DOHH2 (cell line): ENCODE measurements around the gene FAM171A1.
"Not testable (repeated sequence)": the region's sequence is repeated elsewhere in the genome, so short reads cannot be mapped to it uniquely, and the experiment has no call there.

ENCODE experiments used
- H3F3A ChIP-seq: fragments of 200-600 bp; sonication (generic), shearing (Covaris generic); 2 replicates; pipeline ENCODE4 v1.6.0; 2016; ENCODE audit warnings: antibody characterized with exemption, mild to moderate bottlenecking; ENCODE audit not compliant: control insufficient read depth, insufficient read depth
- H3K27ac ChIP-seq: fragments of 200-600 bp; sonication (generic); 2 replicates; pipeline ENCODE4 v1.5.1; 2014; ENCODE audit warnings: low read depth, mild to moderate bottlenecking, low read length, moderate library complexity
- H3K27me3 ChIP-seq: fragments of 200-600 bp; sonication (generic); 2 replicates; pipeline ENCODE4 v1.6.1; 2014; ENCODE audit warnings: mild to moderate bottlenecking, low read length, mixed read lengths; ENCODE audit not compliant: control insufficient read depth
- H3K36me3 ChIP-seq: fragments of 200-600 bp; sonication (generic); 2 replicates; pipeline ENCODE4 v1.6.1; 2014; ENCODE audit warnings: mild to moderate bottlenecking, low read length, moderate library complexity, mixed read lengths; ENCODE audit not compliant: control insufficient read depth
- H3K4me1 ChIP-seq: fragments of 200-600 bp; sonication (generic); 2 replicates; pipeline ENCODE4 v1.6.1; 2014; ENCODE audit warnings: mild to moderate bottlenecking, low read length, mixed read lengths; ENCODE audit not compliant: control insufficient read depth
- H3K4me2 ChIP-seq: fragments of 200-600 bp; sonication (generic); 2 replicates; pipeline ENCODE4 v1.6.0; 2014; ENCODE audit warnings: mild to moderate bottlenecking, low read length, moderate library complexity
- H3K4me3 ChIP-seq: fragments of 200-600 bp; sonication (generic); 2 replicates; pipeline ENCODE4 v1.5.1; 2014; ENCODE audit warnings: mild to moderate bottlenecking, low read length, mixed read lengths
- H3K79me2 ChIP-seq: fragments of 200-600 bp; sonication (generic); 2 replicates; pipeline ENCODE4 v1.6.1; 2014; ENCODE audit warnings: mild to moderate bottlenecking, low read length, mixed read lengths; ENCODE audit not compliant: control insufficient read depth
- H3K9me2 ChIP-seq: fragments of 200-600 bp; sonication (generic); replicated peaks from 2 replicates; pipeline ENCODE4 v1.6.1; 2014; ENCODE audit warnings: mild to moderate bottlenecking, low read length, mixed read lengths; ENCODE audit not compliant: control insufficient read depth
- H3K9me3 ChIP-seq: fragments of 200-600 bp; sonication (generic); 2 replicates; pipeline ENCODE4 v1.6.1; 2014; ENCODE audit warnings: antibody characterized with exemption, low read length, mixed read lengths; ENCODE audit not compliant: control insufficient read depth, insufficient read depth
- H4K20me1 ChIP-seq: fragments of 200-600 bp; sonication (generic); 2 replicates; pipeline ENCODE4 v1.6.0; 2014; ENCODE audit warnings: low read depth, mild to moderate bottlenecking, antibody characterized with exemption, low read length, moderate library complexity; ENCODE audit not compliant: control insufficient read depth, insufficient read depth
- EZH2phosphoT487 ChIP-seq: fragments of 200-600 bp; sonication (generic); IDR thresholded peaks from 2 replicates; pipeline ENCODE4 v1.6.1; 2017; ENCODE audit warnings: borderline replicate concordance, mild to moderate bottlenecking, antibody characterized with exemption, low read length, moderate library complexity, mixed read lengths
- TF ChIP-seq, protein P1 (sequence below): fragments of 200-600 bp; sonication (generic); IDR thresholded peaks from one replicate; pipeline ENCODE4 v1.5.1; 2014; ENCODE audit warnings: antibody characterized with exemption, mild to moderate bottlenecking, low read depth, low read length; ENCODE audit not compliant: poor library complexity, severe bottlenecking

The FAM171A1 gene

DNA sequence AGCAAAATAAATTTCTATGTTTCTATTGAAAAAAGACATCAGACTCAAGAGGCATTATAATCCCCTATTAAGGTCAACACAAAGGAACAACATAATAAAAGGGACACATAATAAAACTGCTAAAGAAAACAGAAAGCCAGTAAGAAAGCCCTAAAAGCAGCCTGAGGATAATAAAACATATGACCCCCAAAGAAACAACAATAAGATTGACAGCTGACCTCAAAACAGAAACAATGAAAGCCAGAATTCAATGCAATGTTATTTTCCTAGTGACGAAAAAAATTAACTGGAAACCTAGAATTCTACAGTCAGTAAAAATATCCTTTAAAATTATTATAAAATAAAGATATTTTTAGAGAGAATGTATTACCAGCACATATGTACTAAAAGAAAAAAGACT is 44.9 kb upstream of the FAM171A1 start:
- Histone ChIP-seq H3K4me3 (no peak overlapping the region), H4K20me1 (no peaks in the 10 kb centered on the region), H3K36me3 (no peaks in the 10 kb centered on the region), H3K9me3 (no peaks in the 10 kb centered on the region), H3K4me2 (no peak overlapping the region), H3K9me2 (no peaks in the 10 kb centered on the region), H3K4me1 (no peaks in the 10 kb centered on the region), H3K79me2 (no peaks in the 10 kb centered on the region), H3K27ac (no peak overlapping the region), H3F3A (no peaks in the 10 kb centered on the region), H3K27me3 (no peaks in the 10 kb centered on the region)
- TF ChIP-seq EZH2phosphoT487: no peak
- TF ChIP-seq, protein P1, sequence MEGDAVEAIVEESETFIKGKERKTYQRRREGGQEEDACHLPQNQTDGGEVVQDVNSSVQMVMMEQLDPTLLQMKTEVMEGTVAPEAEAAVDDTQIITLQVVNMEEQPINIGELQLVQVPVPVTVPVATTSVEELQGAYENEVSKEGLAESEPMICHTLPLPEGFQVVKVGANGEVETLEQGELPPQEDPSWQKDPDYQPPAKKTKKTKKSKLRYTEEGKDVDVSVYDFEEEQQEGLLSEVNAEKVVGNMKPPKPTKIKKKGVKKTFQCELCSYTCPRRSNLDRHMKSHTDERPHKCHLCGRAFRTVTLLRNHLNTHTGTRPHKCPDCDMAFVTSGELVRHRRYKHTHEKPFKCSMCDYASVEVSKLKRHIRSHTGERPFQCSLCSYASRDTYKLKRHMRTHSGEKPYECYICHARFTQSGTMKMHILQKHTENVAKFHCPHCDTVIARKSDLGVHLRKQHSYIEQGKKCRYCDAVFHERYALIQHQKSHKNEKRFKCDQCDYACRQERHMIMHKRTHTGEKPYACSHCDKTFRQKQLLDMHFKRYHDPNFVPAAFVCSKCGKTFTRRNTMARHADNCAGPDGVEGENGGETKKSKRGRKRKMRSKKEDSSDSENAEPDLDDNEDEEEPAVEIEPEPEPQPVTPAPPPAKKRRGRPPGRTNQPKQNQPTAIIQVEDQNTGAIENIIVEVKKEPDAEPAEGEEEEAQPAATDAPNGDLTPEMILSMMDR: no peak

DNA sequence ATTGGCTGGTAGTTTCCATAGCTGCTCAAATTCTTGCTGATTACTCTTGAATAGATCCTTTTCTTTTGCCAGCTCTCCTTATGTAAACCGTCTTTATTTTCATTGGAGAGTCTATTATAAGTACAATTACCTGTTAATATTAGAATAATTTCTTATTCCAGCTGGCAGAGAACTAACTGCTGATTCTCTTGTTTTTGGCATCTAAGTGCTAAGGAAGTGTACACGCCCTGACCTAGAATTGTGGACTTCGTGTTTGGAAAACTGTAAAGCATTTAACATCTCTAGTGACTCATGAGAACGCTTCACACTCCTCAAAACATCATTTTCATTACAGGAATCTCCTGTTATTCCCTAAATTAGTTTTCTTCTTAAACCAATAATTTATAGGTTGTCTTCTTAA is 39.9 kb upstream of the FAM171A1 start:
- Histone ChIP-seq H3K4me1 (no peaks in the 10 kb centered on the region), H3K27me3 (no peaks in the 10 kb centered on the region), H3K9me3 (no peaks in the 10 kb centered on the region), H3K79me2 (no peaks in the 10 kb centered on the region), H4K20me1 (no peaks in the 10 kb centered on the region), H3K4me2 (no peak overlapping the region), H3K27ac (no peak overlapping the region), H3K9me2 (no peaks in the 10 kb centered on the region), H3K36me3 (no peaks in the 10 kb centered on the region), H3F3A (no peaks in the 10 kb centered on the region), H3K4me3 (no peak overlapping the region)
- TF ChIP-seq EZH2phosphoT487: no peak
- TF ChIP-seq, protein P1: no peak

DNA sequence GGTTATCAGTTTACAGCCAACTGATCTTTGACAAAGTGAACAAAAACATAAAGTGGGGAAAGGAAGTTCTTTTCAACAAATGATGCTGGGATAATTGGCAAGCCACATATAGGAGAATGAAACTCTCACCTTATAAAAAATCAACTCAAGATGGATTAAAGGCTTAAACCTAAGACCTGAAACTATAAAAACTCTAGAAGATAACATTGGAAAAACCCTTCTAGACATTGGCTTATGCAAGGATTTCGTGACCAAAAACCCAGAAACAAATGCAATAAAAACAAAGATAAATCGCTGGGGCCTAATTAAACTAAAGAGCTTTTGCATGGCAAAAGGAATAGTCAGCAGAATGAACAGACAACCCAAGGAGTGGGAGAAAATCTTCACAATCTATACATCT is 38.3 kb upstream of the FAM171A1 start:
- not testable (repeated sequence) for H3K4me2 ChIP-seq, H4K20me1 ChIP-seq, H3K27ac ChIP-seq, H3K4me1 ChIP-seq, H3K4me3 ChIP-seq, H3F3A ChIP-seq, H3K36me3 ChIP-seq, H3K27me3 ChIP-seq, H3K9me3 ChIP-seq, H3K9me2 ChIP-seq, H3K79me2 ChIP-seq

DNA sequence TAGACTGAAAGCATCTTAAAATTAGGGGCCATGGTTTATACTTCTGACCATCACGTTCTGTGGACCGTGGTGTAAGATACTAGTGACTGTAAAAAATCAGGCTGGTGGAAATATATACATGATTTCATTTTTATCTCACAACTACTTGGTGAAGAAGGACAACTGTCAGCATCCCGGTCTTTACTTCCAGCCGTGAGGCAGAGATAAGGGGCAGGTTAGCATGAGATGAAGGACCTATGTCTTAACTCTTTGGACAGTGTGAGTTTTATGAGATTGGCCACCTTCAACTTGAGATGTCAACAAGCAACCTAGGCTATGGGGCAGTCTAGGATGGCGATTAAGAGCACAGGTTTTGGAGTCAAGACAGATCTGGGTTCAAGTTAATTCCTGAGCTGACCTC is 37.5 kb upstream of the FAM171A1 start:
- Histone ChIP-seq H3F3A (no peaks in the 10 kb centered on the region), H3K27me3 (no peaks in the 10 kb centered on the region), H3K27ac (no peak overlapping the region), H3K9me2 (no peaks in the 10 kb centered on the region), H3K9me3 (no peaks in the 10 kb centered on the region), H3K4me2 (no peak overlapping the region), H3K4me1 (no peaks in the 10 kb centered on the region), H3K36me3 (no peaks in the 10 kb centered on the region), H3K4me3 (no peak overlapping the region), H4K20me1 (no peaks in the 10 kb centered on the region), H3K79me2 (no peaks in the 10 kb centered on the region)
- TF ChIP-seq EZH2phosphoT487: no peak
- TF ChIP-seq, protein P1: no peak
